ENCODE data around the gene ADRA2B.

GRCh38 chr2:96119389-96119751 is 3.0 kb upstream of the ADRA2B start:
- TF ChIP-seq SUZ12 (IDR thresholded peaks at IDR 0.05) (no peak), HDGF (IDR thresholded peaks at IDR 0.05; ENCODE audit: borderline replicate concordance) (no peak), ELF4 (IDR thresholded peaks at IDR 0.05) (no peak), FOXA1 (IDR thresholded peaks at IDR 0.05) (no peak)

Measured in HEK293T (cell line).